ENCODE measurements around the gene RIN3. TPM values are rescaled to one million over a fixed set of nuclear protein-coding genes. Genes with fewer than 3 reads are reported as not detected.

RIN3 gene
- total RNA-seq, 1 experiment from 2014 or later, result 2.4 TPM

DNA sequence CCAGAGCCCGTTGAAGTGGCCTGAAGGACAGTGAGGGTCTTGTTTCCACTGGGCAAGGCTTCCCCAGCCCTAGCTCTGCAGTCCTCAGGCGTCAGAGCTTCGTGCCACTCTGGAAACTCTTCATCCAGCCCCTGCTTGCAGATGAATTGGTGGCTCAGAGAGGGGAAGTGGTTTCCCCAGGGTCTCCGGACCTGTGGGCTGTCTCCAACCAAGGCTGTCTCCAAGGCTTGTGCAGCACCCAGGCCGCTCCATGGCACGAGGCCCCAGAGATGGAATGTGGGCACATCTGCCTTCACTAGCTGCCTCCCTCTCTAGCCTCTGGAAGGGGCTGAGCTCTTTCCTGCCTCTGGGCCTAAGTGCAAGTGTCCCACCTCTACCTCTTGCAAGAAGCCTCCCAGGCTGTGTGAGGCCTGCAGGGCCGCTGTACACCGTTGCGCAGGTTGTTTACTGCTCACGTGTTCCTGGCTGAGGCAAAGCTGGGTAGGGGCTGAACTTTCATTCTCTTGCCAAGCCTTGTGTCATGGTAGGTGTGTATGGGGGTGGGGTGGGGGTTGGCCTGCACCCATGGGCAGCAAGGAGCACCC, 11.1 kb downstream of the RIN3 start:
- no peaks in the 10 kb centered on the region for H3K36me3 ChIP-seq (ENCODE audit: insufficient read depth, low read length, poor library complexity, severe bottlenecking)
- H3K4me1 ChIP-seq (ENCODE audit: insufficient read depth, low read length, poor library complexity, severe bottlenecking), result no peaks in the 10 kb centered on the region
- POLR2A ChIA-PET (ENCODE audit: low non-redundant PET), result no interaction called here
- H3K4me3 ChIP-seq (ENCODE audit: low read depth, low read length, poor library complexity, severe bottlenecking), result no peak overlapping the region
- H3K27me3 ChIP-seq (replicated peaks; ENCODE audit: insufficient read depth, low read depth, low read length, poor library complexity), result no peaks in the 10 kb centered on the region
- intact Hi-C loops (cut with micrococcal nuclease; ENCODE audit: unreplicated experiment), result no loop called here
- H3K9me3 ChIP-seq (ENCODE audit: low read depth, low read length, poor library complexity, severe bottlenecking), result no peaks in the 10 kb centered on the region
- BruUV-seq (replicated peaks), result no TSS peak
- no peak for DNase-seq (ENCODE audit: low spot score)
- TF ChIP-seq EZH2 (IDR thresholded peaks at IDR 0.05; ENCODE audit: borderline replicate concordance, low read depth, low read length, poor library complexity, severe bottlenecking), result no peak
- TF ChIP-seq, protein P1, sequence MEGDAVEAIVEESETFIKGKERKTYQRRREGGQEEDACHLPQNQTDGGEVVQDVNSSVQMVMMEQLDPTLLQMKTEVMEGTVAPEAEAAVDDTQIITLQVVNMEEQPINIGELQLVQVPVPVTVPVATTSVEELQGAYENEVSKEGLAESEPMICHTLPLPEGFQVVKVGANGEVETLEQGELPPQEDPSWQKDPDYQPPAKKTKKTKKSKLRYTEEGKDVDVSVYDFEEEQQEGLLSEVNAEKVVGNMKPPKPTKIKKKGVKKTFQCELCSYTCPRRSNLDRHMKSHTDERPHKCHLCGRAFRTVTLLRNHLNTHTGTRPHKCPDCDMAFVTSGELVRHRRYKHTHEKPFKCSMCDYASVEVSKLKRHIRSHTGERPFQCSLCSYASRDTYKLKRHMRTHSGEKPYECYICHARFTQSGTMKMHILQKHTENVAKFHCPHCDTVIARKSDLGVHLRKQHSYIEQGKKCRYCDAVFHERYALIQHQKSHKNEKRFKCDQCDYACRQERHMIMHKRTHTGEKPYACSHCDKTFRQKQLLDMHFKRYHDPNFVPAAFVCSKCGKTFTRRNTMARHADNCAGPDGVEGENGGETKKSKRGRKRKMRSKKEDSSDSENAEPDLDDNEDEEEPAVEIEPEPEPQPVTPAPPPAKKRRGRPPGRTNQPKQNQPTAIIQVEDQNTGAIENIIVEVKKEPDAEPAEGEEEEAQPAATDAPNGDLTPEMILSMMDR (conservative IDR thresholded peaks at IDR 0.05; ENCODE audit: low read depth, low read length), result no peak
- no peak overlapping the region for H3K27ac ChIP-seq (ENCODE audit: low read depth, low read length, poor library complexity, severe bottlenecking)
- CTCF ChIA-PET, result interaction anchor here (0.6 kb wide), 1 partner anchor 9 kb away, joined by 18 read pairs; no protein-coding TSS in a partner anchor

DNA sequence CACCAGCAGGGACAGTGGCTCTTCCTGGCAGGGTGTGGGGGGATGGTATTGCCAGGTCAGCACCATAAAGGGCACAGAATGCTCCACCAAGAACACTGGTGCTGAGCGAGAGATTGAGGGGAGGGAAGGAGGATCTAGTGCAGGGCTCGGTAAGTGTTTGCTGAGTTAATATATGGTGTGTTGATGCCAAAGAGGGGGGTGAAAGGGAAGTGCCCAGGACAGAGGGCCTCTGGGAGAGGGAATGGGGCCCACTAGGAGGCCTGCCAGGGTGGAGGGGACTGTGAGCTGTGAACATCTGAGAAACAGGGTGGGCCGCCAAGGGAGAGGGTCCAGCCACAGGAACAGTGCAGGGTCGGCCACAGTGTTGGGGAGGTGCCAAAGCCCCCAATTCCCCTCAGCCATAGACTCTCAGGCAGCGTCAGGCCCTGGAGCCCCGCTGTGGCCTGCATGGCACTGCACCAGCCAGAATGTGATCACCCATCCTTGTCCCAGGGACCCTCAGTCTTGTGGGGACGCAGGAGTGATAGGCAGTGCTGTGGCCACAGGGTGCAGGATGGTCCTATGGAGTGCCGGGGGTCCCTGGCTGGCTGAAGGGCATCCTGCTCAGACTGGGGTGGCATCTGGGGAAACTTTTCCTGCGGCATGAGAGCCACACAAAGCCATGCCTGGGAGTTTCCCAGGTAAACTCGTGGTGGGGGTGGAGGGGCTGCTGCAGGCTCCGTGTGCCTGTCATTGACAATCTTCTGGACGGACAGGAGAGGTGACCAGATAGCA, 11.9 kb downstream of the RIN3 start:
- Histone ChIP-seq H3K36me3 (ENCODE audit: insufficient read depth, low read length, poor library complexity, severe bottlenecking) (no peaks in the 10 kb centered on the region), H3K9me3 (ENCODE audit: low read depth, low read length, poor library complexity, severe bottlenecking) (no peaks in the 10 kb centered on the region), H3K4me1 (ENCODE audit: insufficient read depth, low read length, poor library complexity, severe bottlenecking) (no peaks in the 10 kb centered on the region), H3K27me3 (replicated peaks; ENCODE audit: insufficient read depth, low read depth, low read length, poor library complexity) (no peaks in the 10 kb centered on the region), H3K27ac (ENCODE audit: low read depth, low read length, poor library complexity, severe bottlenecking) (no peak overlapping the region), H3K4me3 (ENCODE audit: low read depth, low read length, poor library complexity, severe bottlenecking) (no peak overlapping the region)
- no TSS peak for BruUV-seq (replicated peaks)
- POLR2A ChIA-PET (ENCODE audit: low non-redundant PET), result no interaction called here
- no peak for TF ChIP-seq EZH2 (IDR thresholded peaks at IDR 0.05; ENCODE audit: borderline replicate concordance, low read depth, low read length, poor library complexity, severe bottlenecking)
- TF ChIP-seq, protein P1 (conservative IDR thresholded peaks at IDR 0.05; ENCODE audit: low read depth, low read length), result no peak
- CTCF ChIA-PET, result no interaction called here
- no peak for DNase-seq (ENCODE audit: low spot score)
- intact Hi-C loops (cut with micrococcal nuclease; ENCODE audit: unreplicated experiment), result no loop called here

DNA sequence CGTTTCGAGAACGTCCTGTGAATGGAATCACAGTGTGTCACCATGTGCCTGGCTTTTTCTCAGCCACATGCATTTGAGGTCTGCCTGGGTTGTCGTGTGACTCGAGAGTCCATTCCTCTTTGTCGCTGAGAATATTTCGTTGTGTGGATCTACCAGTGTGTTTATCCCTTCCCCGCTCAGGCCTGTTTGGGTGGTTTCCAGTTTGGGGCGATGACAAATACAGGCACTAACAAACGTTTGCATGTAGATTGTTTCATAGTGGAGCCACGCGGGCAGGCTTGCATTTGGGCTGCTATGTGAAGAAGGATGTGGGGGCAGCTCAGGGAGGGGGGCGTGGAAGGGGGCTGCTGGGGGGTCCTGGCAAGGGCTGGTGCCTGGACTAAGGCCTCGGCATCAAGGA, 14.1 kb downstream of the RIN3 start:
- H3K27me3 ChIP-seq (replicated peaks; ENCODE audit: insufficient read depth, low read depth, low read length, poor library complexity), result no peaks in the 10 kb centered on the region
- TF ChIP-seq, protein P1 (conservative IDR thresholded peaks at IDR 0.05; ENCODE audit: low read depth, low read length), result no peak
- TF ChIP-seq EZH2 (IDR thresholded peaks at IDR 0.05; ENCODE audit: borderline replicate concordance, low read depth, low read length, poor library complexity, severe bottlenecking), result no peak
- H3K9me3 ChIP-seq (ENCODE audit: low read depth, low read length, poor library complexity, severe bottlenecking), result no peaks in the 10 kb centered on the region
- BruUV-seq (replicated peaks), result no TSS peak
- no peak overlapping the region for H3K4me3 ChIP-seq (ENCODE audit: low read depth, low read length, poor library complexity, severe bottlenecking)
- POLR2A ChIA-PET (ENCODE audit: low non-redundant PET), result no interaction called here
- H3K36me3 ChIP-seq (ENCODE audit: insufficient read depth, low read length, poor library complexity, severe bottlenecking), result no peaks in the 10 kb centered on the region
- DNase-seq (ENCODE audit: low spot score), result no peak
- intact Hi-C loops (cut with micrococcal nuclease; ENCODE audit: unreplicated experiment), result no loop called here
- H3K27ac ChIP-seq (ENCODE audit: low read depth, low read length, poor library complexity, severe bottlenecking), result no peak overlapping the region
- CTCF ChIA-PET, result no interaction called here
- no peaks in the 10 kb centered on the region for H3K4me1 ChIP-seq (ENCODE audit: insufficient read depth, low read length, poor library complexity, severe bottlenecking)
